Activated CD4-positive, CD25-positive, alpha-beta regulatory T cell treated with anti-CD3 and anti-CD28 coated beads, Interleukin-2, amount 50 U/mL, for 24 hours (primary cell): ENCODE measurements around the gene FADS6.
A peak's percentile ranks its signal among the peaks of the same experiment; 100 is the strongest.

Source experiments
- ATAC-seq, 2 donors: fragments of 150-1000 bp; cut with Tn5 transposase; one replicate each; pipeline ENCODE4 v1.10.0; 2021; ENCODE audit warnings: mild to moderate bottlenecking in 1 of 2, moderate library complexity in 1 of 2

The FADS6 gene

DNA sequence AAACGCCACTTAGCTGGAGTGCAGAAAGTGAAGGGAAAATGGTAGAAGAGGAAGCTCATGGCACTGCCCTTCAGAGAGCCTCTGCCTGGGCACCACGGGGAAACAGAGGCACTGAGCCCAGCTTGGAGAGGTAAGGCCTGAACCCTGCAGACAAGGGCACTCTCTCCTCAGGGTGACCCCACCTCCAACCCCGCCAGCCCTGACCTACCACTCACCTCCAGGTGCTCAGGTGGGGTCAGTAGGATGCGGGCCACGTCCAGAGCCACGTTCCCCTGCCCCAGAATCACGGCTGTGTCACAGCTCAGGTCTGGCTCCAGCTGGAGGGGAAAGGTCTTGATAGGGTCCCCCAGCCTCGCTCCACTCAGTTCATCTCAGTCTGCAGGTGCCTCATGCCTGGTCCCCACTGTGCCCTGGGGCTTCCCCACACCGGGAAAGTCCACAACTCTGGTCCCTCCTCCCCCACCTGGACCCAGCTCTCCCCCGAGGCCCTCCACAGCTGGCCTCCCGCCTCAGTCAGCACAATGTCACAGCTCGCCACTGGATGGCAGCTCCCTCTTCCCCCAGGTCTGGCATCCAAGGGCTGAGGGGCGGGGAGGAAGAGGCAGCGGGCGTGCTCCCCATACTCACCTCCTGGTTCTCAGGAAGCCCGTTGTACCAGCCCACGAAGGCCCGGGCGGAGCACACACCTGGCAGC is 27.8 kb downstream of the FADS6 start:
- no peak for ATAC-seq

- ATAC-seq, result peak; percentile 61 to 62
Measured at GRCh38 chr17:74864866-74865395, 28.5 kb downstream of the FADS6 start.

GRCh38 chr17:74864297-74864865 is 29.1 kb downstream of the FADS6 start:
- no peak for ATAC-seq

DNA sequence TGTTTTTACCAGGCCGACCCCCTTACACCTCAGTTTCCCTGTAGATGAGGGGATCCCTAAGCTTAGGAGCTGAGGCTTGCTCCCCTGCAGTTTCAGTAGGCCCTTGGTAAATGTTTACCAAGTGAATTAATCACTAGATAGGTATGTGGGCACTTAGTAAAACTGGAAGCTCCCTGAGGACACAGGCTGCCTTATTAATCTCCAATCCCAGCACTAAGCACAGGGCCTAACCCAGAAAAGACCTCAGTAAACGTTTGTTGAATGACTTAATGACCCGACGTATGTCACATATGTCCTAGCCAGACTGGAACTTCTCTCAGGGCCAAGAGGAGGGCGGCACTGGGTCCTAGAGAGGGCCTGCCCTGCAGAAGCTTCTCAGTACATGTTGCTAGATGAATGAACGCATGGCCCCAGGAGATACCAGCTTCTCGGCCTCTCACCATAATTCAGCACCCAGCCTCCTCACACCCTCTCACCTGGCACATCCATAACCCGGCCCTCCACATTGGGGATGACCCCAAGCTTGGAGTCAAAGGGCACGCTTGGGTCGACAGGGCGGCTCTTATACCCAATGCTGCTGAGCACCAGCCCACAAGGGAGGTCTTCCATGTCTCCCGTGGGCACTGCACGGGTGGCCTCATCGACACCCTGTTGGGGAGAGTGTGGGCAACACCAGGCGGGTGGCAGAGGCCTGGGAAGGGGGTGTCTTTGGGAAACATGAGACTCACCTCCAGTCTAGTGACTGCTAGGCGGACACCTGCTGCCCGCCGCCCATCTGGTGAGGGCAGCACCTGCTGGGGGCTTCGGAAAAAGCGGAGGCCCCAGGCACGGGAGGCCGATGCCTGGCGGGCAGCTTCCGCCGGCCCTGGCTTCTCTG is 29.8 kb downstream of the FADS6 start:
- ATAC-seq, result no peak

DNA sequence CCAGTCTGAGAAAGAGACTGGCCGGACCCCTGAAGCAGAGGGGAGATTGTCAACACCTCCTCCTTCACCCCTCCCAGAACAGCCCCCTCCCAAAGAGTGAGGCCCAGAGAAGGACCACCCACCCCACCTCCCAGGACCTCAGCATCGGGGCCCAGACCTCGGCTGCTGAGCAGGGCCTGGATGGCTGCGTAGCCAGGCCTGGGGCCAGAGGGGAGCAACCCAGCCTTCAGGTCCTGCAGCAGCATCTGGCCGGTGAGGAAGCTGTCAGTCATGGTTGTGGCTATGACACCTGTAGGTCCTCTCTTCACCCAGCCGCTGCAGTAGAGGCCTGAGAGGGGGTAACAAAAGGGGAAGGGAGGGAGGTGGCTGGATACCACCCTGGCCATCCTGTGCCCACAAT is 30.5 kb downstream of the FADS6 start:
- ATAC-seq, result no peak

- peak; percentile 54 to 70 for ATAC-seq
Measured at GRCh38 chr17:74862108-74862901, 31.1 kb downstream of the FADS6 start.

GRCh38 chr17:74861662-74862107 is 31.7 kb downstream of the FADS6 start:
- no peak for ATAC-seq

- no peak for ATAC-seq
Measured at GRCh38 chr17:74860872-74861661, 32.4 kb downstream of the FADS6 start.

GRCh38 chr17:74860229-74860871 is 33.1 kb downstream of the FADS6 start:
- no peak for ATAC-seq

DNA sequence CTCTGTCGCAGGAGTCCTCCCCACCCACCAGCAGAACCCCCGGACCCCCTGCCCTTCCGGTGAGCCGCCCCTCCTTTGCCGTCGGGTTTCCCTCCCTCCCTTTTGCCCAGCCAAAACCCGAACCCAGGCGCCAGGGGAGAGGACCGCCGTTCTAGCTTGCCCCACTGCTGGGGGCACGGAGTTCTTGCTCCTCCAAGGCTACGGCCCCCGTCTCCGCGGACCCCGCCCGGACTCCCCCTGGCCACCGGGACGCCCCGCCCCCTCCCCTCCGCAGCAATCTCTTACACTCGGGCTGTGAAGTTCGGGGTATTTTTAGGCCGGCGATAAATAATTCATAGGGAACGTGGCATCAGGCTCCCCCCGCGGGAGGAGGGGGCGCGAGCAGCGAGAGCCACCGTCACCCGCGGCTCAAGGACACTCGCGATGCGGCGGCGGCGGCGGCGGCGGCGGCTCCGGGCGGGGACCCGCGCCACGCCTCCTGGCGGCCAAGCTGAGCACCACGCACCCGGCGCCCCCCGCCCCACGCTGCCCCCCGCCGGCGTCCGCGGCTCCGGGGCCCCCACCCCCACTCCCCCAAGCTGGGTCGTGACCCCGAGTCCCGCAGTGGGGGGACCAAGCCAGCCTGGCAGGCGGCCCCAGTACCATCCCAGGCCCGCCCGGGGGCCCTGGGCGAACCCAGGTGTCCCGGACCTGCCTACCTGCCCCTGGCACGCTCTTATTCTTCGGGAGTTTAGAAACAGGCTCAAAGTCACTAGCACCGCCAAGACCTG is 33.8 kb downstream of the FADS6 start, which contains the start of gene GRIN2C:
TSS of gene GRIN2C (minus strand) at position 427 of the 770 bp plus-strand sequence. CDS start 4,793 bp downstream, outside the sequence.
- peak in 1 of 2 donors; percentile 15 for ATAC-seq

DNA sequence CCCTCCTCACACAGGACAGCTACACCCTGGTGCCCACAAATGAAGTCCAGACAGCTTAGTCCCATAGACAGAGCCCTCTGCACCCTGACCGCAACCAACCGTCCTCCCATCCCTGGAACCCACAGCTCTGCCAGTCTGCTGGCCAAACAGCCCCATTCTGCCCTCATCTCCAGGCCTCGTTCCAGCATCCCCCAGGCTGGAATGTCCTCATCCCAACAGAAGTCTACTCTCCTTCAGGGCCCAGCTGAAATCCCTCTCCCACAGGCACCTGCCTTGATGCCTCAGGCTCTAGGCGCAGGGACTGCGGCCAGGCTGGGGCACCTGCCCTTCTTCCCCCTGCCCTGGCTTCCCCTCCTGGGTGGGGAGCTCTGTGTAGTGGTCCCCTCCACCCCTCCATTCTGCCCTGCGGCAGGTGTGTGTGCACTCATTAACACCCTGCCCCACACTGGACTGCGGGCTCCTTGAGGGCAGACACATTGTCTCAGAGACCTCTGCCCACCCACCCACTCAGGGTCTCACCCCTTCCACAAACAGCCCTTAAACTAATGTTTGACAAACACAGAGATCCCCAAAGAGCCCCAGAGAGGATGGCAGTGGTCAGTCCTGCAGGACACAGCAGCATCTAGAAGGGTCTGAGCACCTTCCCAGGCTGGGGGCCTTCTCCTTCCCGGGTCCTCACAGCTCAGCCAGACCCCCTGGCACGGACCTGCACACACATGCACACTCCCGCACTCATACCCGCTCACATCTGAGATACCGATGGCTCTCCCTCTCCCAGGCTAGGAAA is 34.6 kb downstream of the FADS6 start:
- ATAC-seq, result no peak

DNA sequence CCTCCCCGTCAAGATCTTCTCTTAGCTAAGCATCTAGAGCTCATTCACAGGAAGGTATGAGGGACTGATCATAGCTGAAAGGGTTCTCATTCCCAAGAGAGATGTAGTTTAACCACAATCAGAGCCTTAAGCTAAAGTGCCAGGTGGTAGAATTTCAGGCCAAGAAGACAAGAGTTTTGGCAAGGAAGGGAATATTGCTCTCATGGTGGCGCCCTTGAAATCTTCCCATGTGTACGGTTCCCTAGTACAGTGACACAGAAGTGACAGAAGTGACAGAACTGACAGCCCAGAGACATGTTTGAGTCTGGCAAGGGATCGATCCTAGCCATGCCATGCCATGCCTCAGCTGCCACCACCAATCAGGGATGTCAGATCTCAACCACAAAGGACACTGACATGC is 36.2 kb downstream of the FADS6 start:
- no peak for ATAC-seq

- no peak for ATAC-seq
Measured at GRCh38 chr17:74856112-74856511, 37.3 kb downstream of the FADS6 start.

- no peak for ATAC-seq
Measured at GRCh38 chr17:74855323-74855722, 38.1 kb downstream of the FADS6 start.

GRCh38 chr17:74854792-74855191 is 38.6 kb downstream of the FADS6 start:
- ATAC-seq, result no peak

GRCh38 chr17:74853669-74854068 is 39.8 kb downstream of the FADS6 start:
- no peak for ATAC-seq

- no peak for ATAC-seq
Measured at GRCh38 chr17:74853048-74853397, 40.4 kb downstream of the FADS6 start.

- peak; percentile 77 to 78 for ATAC-seq
Measured at GRCh38 chr17:74852237-74853047, 41.0 kb downstream of the FADS6 start.
